ENCODE measurements around the gene ITPR2.

GRCh38 chr12:26767116-26767515, 65.9 kb downstream of the ITPR2 start:
- no peak for TF ChIP-seq FOXA1 (IDR thresholded peaks at IDR 0.05)
- no peak for TF ChIP-seq ARNT (IDR thresholded peaks at IDR 0.05)
- TF ChIP-seq LEF1 (IDR thresholded peaks at IDR 0.05; ENCODE audit: borderline replicate concordance) = no peak
- no peak for TF ChIP-seq SP1 (IDR thresholded peaks at IDR 0.05)
- TF ChIP-seq FOXK2 (IDR thresholded peaks at IDR 0.05) = no peak
